ENCODE data around the gene IL17RB. TPM values are rescaled to one million over a fixed set of nuclear protein-coding genes. Genes with fewer than 3 reads are reported as not detected.

Gene IL17RB
- total RNA-seq, 2 donors from 2014 or later, result 2.3 TPM; not detected in 1

DNA sequence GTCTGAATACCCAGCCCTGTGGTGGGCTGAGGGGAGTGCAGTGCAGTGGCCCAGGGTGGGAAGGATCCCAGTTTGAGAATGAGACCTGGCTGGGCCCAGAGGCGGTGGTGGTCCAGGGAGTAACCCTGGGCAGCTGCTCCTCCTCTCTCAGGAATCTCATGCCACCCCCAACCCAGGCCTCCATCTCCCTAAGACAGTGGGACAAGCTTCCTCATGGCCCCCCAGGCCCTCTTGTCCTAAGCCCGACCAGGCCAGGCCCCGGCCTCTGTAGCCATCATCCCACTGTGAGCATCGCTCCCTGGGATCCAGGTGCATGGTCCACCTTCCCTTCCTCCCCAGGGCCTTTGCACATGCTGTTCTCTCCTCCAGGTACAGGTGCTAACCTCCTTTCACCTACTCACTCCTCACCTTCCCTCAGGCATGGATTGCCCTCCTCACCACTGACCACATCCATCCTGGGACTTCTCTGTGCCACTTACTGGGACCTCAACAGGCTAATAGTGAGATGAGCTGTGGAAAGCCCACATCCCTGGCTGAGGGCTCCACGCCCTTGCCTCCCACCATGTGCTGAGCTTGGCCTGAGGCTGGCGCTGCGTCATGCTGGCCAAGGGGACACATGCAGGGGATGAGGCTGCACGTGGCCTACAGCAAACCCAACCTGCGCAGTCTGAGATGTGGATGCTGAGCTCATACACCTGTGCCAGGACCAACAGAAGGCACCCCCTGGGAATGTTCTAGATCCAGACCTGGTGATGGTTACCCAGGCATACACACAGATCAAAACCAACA is 10.1 kb upstream of the IL17RB start:
- no peak for ATAC-seq (ENCODE audit: insufficient number of reproducible peaks, low FRiP score, low read depth)
- Histone ChIP-seq H3K4me3 (no peak overlapping the region), H3K4me1 (ENCODE audit: control insufficient read depth in 1 of 2, low read depth in 2 of 2) (no peaks in the 10 kb centered on the region), H3K9me3 (no peaks in the 10 kb centered on the region), H3K27me3 (replicated peaks; ENCODE audit: insufficient read depth) (no peaks in the 10 kb centered on the region), H3K27ac (no peak overlapping the region), H3K36me3 (no peaks in the 10 kb centered on the region)
- no peak for DNase-seq (ENCODE audit: low spot score)
- no peak for TF ChIP-seq CTCF (IDR thresholded peaks at IDR 0.05)

DNA sequence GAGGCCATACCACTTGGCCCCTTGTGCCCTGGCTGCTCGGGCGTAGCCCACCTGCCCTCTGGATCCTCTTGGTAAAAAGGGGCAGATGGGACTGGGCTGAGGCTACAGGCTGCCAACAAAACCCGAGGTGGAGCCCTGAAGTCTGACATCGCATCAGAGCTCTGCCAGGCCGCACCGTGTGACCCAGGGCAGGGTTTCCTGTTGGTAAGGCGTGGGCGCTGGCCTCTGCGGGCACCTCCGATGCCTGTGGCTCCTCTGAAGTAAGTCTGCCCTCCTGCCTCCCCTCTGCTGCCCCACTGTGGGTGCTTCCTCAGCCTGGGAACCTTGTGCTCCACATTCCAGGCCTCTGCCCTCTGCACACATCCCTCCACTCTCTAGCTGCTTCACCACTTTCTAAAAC is 9.0 kb upstream of the IL17RB start:
- no peak for TF ChIP-seq CTCF (IDR thresholded peaks at IDR 0.05)
- no peak overlapping the region for H3K4me3 ChIP-seq
- DNase-seq (ENCODE audit: low spot score) (no peak), ATAC-seq (ENCODE audit: insufficient number of reproducible peaks, low FRiP score, low read depth) (no peak)
- no peaks in the 10 kb centered on the region for H3K27me3 ChIP-seq (replicated peaks; ENCODE audit: insufficient read depth)
- no peaks in the 10 kb centered on the region for H3K4me1 ChIP-seq (ENCODE audit: control insufficient read depth in 1 of 2, low read depth in 2 of 2)
- no peak overlapping the region for H3K27ac ChIP-seq
- no peaks in the 10 kb centered on the region for H3K9me3 ChIP-seq
- no peaks in the 10 kb centered on the region for H3K36me3 ChIP-seq

DNA sequence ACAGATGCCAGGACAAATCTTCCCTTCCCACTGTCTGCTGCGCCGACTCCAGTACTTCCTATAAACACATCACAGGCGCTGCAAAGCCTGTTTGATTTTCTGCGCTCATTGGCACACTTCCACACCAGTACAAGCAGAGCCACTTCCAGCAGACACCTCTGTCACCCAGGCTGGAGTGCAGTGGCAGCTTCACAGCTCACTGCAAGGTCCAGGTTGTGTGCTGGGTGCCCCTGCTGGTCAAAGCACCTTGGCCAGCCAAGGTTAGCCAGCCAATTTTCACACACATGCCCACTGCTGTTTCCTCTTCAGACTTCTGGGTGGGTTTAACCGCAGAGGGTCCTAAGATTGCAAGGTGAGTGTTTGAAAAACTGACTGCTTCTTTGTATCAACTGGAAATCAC is 5.1 kb upstream of the IL17RB start:
- ATAC-seq (ENCODE audit: insufficient number of reproducible peaks, low FRiP score, low read depth) (no peak), DNase-seq (ENCODE audit: low spot score) (no peak)
- H3K36me3 ChIP-seq, result no peaks in the 10 kb centered on the region
- TF ChIP-seq CTCF (IDR thresholded peaks at IDR 0.05), result no peak
- no peaks in the 10 kb centered on the region for H3K9me3 ChIP-seq
- H3K4me1 ChIP-seq (ENCODE audit: control insufficient read depth in 1 of 2, low read depth in 2 of 2), result peaks cover 0 to 16% of the 10 kb centered on the region in 2 donors
- H3K4me3 ChIP-seq, result no peak overlapping the region
- H3K27ac ChIP-seq, result no peak overlapping the region
- H3K27me3 ChIP-seq (replicated peaks; ENCODE audit: insufficient read depth), result no peaks in the 10 kb centered on the region

DNA sequence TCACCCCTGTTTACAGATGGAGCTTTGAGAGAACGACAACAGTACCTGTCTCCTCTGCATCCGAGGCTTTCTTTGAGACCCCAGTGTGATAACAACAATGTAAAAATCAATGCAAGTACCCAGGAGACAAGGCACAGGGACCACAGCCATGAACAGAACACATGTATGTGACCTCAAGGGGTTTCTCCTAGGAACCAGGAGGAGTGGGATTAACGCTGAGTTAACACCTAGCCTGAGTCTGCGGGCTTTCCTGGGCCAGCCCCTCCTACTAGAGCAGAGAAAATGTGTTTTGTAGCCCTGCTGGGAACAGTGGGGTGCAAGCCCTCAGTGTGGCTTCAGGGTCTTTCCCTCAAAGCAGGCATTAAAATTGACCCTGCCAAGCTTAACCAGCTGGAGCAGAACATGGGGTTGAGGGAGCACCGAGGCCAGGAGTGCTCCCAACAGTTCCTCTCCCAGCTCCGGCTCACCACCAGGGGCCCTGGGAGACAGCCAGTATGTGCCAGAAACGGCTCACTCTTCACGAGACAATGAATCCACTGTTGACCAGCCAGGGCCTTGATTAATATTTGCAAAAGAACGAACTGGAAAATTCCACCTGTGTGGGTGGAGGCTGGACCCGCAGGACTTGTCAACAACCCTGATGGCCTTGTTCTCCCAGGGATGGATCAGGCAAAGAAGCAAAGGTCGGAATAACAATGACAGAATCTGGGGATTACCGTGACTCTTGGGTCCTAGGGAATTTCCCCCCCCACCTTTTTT is 3.8 kb upstream of the IL17RB start:
- H3K36me3 ChIP-seq, result no peaks in the 10 kb centered on the region
- no peaks in the 10 kb centered on the region for H3K27me3 ChIP-seq (replicated peaks; ENCODE audit: insufficient read depth)
- H3K9me3 ChIP-seq, result no peaks in the 10 kb centered on the region
- no peak overlapping the region for H3K4me3 ChIP-seq
- ATAC-seq (ENCODE audit: insufficient number of reproducible peaks, low FRiP score, low read depth), result no peak
- peaks cover 3 to 21% of the 10 kb centered on the region in 2 donors for H3K4me1 ChIP-seq (ENCODE audit: control insufficient read depth in 1 of 2, low read depth in 2 of 2)
- no peak overlapping the region for H3K27ac ChIP-seq
- TF ChIP-seq CTCF (IDR thresholded peaks at IDR 0.05), result no peak
- no peak for DNase-seq (ENCODE audit: low spot score)

All from thoracic aorta (tissue), 2 donors.